Cerebellar cortex (tissue), 1 donor: ENCODE measurements around the gene IFI35.
"Not testable (repeated sequence)": the region's sequence is repeated elsewhere in the genome, so short reads cannot be mapped to it uniquely, and the experiment has no call there.

Experiments used
- DNase-seq: peaks from one replicate; pipeline ENCODE4 v3.0.0-alpha.2; 2015; ENCODE audit warnings: low spot score

Gene IFI35

GRCh38 chr17:42997984-42998938 lies 8.3 kb upstream of the IFI35 start, which contains the start of gene RPL27:
RPL27 (plus strand) TSS chr17:42998419; CDS start chr17:42998751, 332 bp downstream.
- peak; percentile 100 for DNase-seq

DNA sequence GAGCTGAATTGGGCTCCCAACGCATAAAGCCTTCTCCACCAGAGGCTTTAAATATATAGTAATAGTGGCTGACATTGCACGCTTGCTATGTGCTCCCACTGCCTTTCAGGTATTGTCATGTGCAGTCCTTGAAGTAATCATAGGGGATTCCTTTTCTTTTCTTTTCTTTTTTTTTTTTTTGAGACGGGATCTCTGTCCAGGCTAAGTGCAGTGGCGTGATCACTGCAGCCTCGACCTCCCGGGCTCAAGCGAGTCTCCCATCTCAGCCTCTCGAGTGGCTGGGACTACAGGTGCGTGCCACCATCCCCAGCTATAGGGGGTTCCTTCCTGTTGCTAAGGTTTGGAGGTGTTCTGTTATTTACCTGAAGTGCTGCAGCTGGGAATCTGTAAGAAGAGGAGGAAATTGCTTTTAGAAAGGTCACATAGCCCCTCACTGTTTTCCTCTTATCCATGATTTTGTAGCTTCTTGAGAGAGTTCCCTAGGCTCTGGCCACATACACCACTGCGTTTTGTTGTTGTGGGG lies 7.5 kb upstream of the IFI35 start:
- DNase-seq: no peak

DNA sequence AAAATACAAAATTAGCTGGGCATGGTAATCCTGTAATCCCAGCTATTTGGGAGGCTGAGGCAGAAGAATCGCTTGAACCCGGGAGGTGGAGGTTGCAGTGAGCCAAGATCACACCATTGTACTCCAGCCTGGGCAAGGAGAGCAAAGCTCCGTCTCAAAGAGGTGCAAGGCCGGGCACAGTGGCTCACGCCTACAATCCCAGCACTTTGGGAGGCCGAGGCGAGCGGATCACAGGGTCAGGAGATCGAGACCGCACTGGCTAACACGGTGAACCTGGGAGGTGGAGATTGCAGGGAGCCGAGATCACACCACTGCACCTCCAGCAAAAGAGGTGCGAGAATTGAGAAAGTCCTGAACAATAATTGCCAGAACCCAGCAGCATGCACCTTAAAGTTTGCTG lies 5.7 kb upstream of the IFI35 start:
- DNase-seq: not testable (repeated sequence)

DNA sequence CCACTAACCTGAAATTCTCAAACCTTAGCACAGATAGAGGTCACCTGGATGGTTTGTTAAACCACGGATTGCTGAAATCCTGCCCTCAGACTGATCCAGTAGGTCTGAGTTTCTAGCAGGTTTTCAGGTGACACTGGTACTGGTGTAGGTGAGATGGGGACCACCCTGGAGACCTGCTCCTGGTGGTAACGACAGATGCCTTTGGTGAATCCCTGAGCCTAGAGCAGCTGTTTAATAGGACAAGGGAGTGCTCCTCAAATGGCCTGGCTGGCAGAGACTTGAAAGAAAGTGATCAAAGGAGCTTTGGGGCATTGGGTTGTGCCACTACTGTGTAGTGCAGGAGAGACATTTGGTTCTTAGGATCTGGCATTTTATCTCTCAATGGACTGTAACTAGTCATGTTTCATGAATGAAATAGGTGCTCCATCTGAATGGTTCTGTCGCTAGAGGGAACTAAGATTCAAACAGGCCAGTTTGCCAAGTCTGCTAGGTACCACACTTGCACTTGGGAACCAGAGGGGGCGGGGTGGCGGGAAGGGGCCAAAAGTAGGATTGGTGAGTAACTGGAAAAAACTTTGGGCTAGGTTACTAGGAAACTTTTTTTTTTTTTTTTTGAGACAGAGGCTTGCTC lies 2.9 kb upstream of the IFI35 start:
- peak; percentile 81 for DNase-seq

GRCh38 chr17:43010667-43011308 lies 4.2 kb downstream of the IFI35 start:
- no peak for DNase-seq

- no peak for DNase-seq
Observed at GRCh38 chr17:43011728-43012472, 5.3 kb downstream of the IFI35 start.

GRCh38 chr17:43013296-43013695 lies 6.7 kb downstream of the IFI35 start:
- DNase-seq: no peak

DNA sequence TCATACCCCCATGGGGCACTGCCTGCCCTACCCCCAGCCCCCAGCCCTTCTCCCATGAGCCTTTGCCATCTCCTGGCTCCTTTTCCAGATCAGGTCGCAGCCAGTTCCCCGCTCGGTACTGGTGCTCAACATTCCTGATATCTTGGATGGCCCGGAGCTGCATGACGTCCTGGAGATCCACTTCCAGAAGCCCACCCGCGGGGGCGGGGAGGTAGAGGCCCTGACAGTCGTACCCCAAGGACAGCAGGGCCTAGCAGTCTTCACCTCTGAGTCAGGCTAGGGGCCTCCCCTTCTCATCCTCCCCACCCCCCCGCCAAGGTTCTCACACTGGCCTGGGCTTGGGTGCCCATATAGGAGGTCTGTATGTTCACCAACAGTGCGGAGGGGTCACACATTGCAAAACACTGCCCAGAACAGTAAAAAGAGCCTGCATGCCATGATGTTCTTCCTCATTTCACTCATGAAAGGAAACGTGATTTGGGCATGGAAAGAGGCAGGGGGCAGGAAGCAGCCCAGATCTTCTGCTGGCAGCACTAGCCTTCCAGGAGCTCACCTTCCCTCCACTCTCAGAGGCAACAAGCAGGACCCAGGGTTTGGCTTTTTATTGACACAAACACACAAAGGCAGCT lies 7.5 kb downstream of the IFI35 start:
- no peak for DNase-seq

DNA sequence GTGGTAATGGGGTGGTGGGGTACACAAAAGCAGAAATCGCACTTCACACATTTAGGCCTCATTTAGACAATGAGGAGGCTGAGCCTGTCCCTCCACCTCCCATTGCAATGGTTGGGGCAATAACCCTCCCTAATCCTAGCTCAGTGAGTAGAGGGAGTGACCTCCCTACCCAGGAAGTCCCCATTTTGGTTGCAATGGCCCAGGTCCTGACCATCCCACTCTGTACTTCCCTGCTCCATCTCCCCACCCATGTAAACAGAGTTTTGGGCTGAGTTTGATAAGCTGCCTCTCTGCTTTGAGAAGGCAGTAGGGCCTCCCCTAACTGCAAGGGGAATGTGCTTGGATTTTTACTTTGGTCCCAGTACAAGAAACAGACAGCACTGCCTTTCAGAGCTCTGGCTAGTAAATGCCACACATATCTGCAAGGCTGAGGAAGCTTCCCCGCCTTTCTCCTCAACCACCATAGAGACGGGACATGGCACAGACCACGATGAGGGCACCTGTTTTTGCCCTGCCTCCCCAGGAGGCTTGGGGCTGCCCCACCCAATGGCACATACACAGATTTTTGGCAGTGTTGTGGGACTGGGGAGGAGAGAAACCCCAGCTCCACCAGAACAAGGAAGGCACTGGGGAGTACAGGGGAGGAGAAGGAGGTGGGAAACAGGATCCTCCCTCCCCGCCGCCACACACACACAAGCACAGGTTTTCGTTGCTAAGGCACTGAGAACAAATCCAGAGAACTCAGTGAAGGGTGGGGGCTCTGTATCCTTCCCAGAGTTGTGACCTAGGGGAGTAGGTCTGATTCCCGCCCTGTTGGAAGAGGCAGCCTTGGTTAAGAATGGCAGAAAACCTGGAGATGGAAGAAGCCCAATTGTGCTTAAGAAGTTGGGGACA lies 8.3 kb downstream of the IFI35 start:
- no peak for DNase-seq

- no peak for DNase-seq
Observed at GRCh38 chr17:43015579-43015978, 9.0 kb downstream of the IFI35 start.

- no peak for DNase-seq
Observed at GRCh38 chr17:43016216-43016615, 9.6 kb downstream of the IFI35 start.

GRCh38 chr17:43018008-43018853 lies 11.6 kb downstream of the IFI35 start:
- DNase-seq: no peak

GRCh38 chr17:43018932-43019331 lies 12.3 kb downstream of the IFI35 start:
- no peak for DNase-seq

DNA sequence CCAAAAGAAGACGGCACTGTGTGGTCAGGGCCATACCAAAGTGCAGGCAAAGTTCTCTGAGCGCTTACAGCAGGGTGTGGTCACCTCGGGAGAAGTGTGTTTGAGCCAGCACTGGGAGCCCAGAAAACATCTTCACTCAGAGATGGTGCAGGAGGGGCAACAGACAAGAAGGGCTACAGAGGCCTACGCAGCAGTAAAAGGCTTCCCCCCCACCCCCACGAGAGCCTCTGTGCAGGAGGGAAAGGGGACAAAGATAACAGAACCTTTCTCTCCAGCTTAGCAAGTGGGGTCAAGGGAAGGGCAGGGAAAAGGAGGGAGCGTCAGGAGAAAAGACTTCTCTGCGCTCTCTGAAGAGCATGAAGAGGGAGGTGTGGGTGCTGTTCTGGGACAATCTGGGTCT lies 12.8 kb downstream of the IFI35 start:
- DNase-seq: no peak

DNA sequence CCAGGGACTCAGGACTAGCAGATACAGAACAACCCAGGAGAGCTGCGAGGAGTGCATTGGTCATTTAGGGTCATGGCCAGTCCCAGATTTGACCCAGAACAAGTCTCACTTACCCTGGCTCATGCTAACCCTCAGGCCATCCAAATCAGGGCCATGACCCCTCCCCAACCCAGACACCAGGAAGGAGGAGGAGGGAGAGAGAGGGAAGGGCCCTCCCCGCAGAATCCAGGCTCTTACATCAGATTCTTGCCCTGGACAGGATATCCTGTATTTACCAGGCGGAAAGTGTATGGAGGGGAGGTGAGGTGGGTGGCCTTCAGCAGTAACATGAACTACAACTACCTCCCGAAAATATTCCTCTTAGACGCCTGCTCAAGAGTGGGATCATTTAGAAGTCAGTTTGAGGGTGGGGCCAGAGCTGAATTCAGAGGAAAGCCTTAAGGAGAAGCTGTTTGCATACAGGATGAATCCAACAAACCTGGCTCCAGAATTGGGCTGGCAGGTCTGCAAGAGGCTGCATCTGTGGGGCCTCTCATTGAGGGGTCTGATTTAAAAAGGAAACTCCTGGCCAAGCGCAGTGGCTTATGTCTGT lies 13.5 kb downstream of the IFI35 start:
- DNase-seq: no peak

GRCh38 chr17:43020789-43021740 lies 14.5 kb downstream of the IFI35 start:
- DNase-seq: no peak

DNA sequence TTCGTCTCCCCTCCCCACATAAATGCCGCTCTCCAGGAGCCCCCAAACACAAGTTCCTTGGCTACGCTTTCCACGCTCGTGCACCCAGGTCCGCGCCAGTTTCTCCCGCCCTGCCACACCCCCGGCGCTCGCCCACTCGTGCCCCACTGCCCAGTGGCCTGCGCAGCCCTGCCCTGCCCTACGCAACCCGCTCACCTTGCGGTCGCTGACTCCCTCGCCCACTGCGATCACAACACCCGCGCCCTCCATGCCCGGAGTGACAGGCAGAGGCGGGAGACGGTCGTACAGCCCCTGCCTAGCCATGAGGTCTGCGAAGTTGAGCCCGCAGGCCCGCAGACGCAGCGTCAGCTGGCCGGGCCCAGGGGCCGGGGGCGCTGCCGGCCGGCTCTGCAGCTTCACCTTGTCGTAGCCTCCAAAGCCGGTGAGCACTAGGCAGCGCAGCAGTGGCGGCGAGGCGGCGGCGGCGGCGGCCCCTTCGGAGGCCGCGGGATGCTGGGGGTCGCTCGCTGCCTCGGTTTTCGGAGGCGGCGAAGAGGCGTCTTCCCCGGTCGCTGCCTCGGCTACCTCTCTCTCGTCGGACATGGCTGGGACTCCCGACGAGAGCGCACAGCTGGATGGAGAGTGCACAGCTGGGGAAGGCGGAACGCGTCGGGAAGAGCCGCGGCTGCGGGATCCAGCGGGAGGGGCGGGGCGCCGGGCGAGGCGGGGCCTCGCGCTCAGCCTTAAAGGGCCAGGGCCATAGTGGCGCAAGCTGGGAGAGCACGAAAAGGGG lies 15.3 kb downstream of the IFI35 start, which contains the start of gene VAT1:
Gene VAT1, minus strand, starts transcription at position 645 of the 772 bp plus-strand sequence. Its CDS starts 63 bp downstream, at position 582.
- DNase-seq: peak; percentile 75
